Ovary (tissue), 3 donors: ENCODE results near the gene ENKUR.

ENCODE experiments used
- CTCF ChIP-seq, 3 donors: fragments of 450-650 bp in 2 of 3; fragments of 200-600 bp in 1 of 3; IDR thresholded peaks; one replicate each; pipeline versions ENCODE4 v1.5.1 to v1.8.0; 2016 to 2022; ENCODE audit warnings: antibody characterized with exemption in 3 of 3, mild to moderate bottlenecking in 1 of 3
- EP300 ChIP-seq: sonication (generic); formaldehyde crosslinking; IDR thresholded peaks from one replicate; pipeline ENCODE4 v1.6.1; 2017; ENCODE audit warnings: antibody characterized with exemption
- POLR2A ChIP-seq: fragments of 450-650 bp; IDR thresholded peaks from one replicate; pipeline ENCODE4 v1.6.1; 2017; ENCODE audit warnings: antibody characterized with exemption, mild to moderate bottlenecking, moderate library complexity
- donor health status: DM: no; HTN: no; CAD: no.

GRCh38 chr10:24951201-24952142 is 64.5 kb downstream of the ENKUR start:
- no peak for TF ChIP-seq CTCF (IDR thresholded peaks at IDR 0.05)
- TF ChIP-seq POLR2A = no peak
- no peak for TF ChIP-seq EP300
